ENCODE data around the gene ITPKB. TPM values are rescaled to one million over a fixed set of nuclear protein-coding genes. Genes with fewer than 3 reads are reported as not detected.
A peak's percentile ranks its signal among the peaks of the same experiment; 100 is the strongest.

Gene ITPKB
- total RNA-seq, 1 donor from 2014 or later = 13.7 TPM

DNA sequence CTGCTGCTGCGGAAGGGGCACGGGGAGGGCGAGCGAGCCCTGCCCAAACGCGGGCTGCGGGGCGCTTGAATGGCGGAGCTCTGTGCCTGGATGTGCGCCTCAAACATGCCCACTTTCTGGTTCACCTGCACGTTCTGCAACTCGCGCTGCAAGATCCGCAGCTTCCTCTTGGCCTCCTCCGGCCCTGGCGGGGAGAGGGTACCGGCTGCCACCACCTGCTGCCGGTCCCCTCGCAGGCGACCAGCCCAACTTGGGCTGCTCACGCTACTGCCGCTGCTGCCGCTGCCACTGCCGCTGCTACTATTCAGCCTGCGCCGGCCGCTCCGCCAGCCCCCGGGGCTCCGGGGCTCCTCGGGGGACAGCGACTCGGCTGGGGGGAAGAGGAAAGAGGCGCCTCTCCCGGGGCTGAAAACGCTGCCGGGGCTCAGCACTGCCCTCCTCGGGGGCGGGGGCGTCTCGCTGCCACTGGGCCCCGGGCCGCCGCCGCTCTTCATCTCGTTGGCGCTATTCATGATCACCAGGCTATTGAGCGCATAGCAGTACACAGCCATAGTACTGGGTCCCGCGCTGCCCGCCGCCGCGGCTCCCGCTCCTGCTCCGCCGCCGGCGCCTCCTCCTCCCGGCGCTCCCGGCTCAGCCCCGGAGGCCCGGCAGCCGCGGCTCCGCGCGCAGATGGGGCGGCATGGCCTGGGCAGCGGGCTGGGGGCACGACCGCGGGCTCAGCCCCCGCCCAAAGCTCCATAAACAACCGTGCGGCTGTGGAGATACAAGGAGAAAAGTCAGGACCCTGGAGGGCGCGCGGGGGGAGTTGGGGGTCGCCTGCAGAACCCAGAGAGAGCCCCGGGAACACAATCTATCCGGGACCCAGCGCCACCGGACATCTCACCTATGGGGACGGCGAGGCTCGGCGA lies 1.9 kb downstream of the ITPKB start:
- Mint-ChIP-seq H3K27me3 (ENCODE audit: low read depth) (no peaks in the 10 kb centered on the region), H3K4me1 (peaks cover 45% of the 10 kb centered on the region)

GRCh38 chr1:226736001-226736907 lies 2.8 kb downstream of the ITPKB start:
- H3K4me3 Mint-ChIP-seq = peak overlapping the region; percentile 19
- TF ChIP-seq, protein P1, sequence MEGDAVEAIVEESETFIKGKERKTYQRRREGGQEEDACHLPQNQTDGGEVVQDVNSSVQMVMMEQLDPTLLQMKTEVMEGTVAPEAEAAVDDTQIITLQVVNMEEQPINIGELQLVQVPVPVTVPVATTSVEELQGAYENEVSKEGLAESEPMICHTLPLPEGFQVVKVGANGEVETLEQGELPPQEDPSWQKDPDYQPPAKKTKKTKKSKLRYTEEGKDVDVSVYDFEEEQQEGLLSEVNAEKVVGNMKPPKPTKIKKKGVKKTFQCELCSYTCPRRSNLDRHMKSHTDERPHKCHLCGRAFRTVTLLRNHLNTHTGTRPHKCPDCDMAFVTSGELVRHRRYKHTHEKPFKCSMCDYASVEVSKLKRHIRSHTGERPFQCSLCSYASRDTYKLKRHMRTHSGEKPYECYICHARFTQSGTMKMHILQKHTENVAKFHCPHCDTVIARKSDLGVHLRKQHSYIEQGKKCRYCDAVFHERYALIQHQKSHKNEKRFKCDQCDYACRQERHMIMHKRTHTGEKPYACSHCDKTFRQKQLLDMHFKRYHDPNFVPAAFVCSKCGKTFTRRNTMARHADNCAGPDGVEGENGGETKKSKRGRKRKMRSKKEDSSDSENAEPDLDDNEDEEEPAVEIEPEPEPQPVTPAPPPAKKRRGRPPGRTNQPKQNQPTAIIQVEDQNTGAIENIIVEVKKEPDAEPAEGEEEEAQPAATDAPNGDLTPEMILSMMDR (conservative IDR thresholded peaks at IDR 0.05) = no peak

More for the DNA sequence above, 1.9 kb downstream of the ITPKB start:
- TF ChIP-seq, protein P1 (conservative IDR thresholded peaks at IDR 0.05) = peak; percentile 38
- Mint-ChIP-seq H3K9me3 (no peaks in the 10 kb centered on the region), H3K27ac (ENCODE audit: unreplicated experiment) (no peak overlapping the region), H3K36me3 (ENCODE audit: low read depth) (no peaks in the 10 kb centered on the region), H3K4me3 (peak overlapping the region; percentile 96)
- DNase-seq (ENCODE audit: low read depth, low spot score) = peak; percentile 40

GRCh38 chr1:226735576-226735975 lies 3.5 kb downstream of the ITPKB start:
- H3K27ac Mint-ChIP-seq (ENCODE audit: unreplicated experiment) = no peak overlapping the region
- peaks cover 4% of the 10 kb centered on the region for H3K36me3 Mint-ChIP-seq (ENCODE audit: low read depth)
- H3K27me3 Mint-ChIP-seq (ENCODE audit: low read depth) = no peaks in the 10 kb centered on the region
- H3K9me3 Mint-ChIP-seq = no peaks in the 10 kb centered on the region
- H3K4me3 Mint-ChIP-seq = peak overlapping the region; percentile 19
- peaks cover 48% of the 10 kb centered on the region for H3K4me1 Mint-ChIP-seq
- no peak for DNase-seq (ENCODE audit: low read depth, low spot score)
- TF ChIP-seq, protein P1 (conservative IDR thresholded peaks at IDR 0.05) = no peak

More at GRCh38 chr1:226736001-226736907, 2.8 kb downstream of the ITPKB start:
- Mint-ChIP-seq H3K27ac (ENCODE audit: unreplicated experiment) (no peak overlapping the region), H3K4me1 (peaks cover 50% of the 10 kb centered on the region), H3K27me3 (ENCODE audit: low read depth) (no peaks in the 10 kb centered on the region), H3K36me3 (ENCODE audit: low read depth) (peaks cover 3% of the 10 kb centered on the region), H3K9me3 (no peaks in the 10 kb centered on the region)
- DNase-seq (ENCODE audit: low read depth, low spot score) = no peak

DNA sequence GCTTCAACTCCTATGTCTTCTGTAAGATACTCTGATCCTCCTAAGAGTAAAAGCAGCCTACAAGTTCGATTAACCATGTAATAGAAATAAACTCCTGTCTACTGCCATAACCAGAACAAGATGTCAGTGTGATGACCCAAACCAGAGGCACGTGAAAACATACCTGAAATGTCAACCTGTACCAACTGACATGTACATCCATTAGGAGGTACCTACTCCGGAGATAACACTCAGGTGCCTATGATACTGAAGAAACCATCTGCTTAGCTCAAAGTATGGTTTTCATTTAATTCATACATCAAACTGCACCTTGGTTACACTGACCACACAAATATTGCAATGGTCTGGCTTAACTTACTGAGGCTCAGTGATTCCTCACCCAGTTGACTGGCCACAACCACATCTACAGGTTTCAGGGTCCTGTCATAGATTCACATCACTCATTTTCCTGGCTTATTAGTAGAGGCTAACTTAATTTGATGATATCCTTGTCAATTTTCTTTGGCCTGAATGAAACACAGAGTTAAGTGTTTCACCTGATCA lies 4.4 kb downstream of the ITPKB start:
- no peaks in the 10 kb centered on the region for H3K27me3 Mint-ChIP-seq (ENCODE audit: low read depth)
- no peak overlapping the region for H3K27ac Mint-ChIP-seq (ENCODE audit: unreplicated experiment)
- H3K36me3 Mint-ChIP-seq (ENCODE audit: low read depth) = peaks cover 4% of the 10 kb centered on the region
- H3K4me3 Mint-ChIP-seq = peak overlapping the region; percentile 15
- H3K9me3 Mint-ChIP-seq = no peaks in the 10 kb centered on the region
- DNase-seq (ENCODE audit: low read depth, low spot score) = no peak
- peaks cover 41% of the 10 kb centered on the region for H3K4me1 Mint-ChIP-seq
- TF ChIP-seq, protein P1 (conservative IDR thresholded peaks at IDR 0.05) = no peak

GRCh38 chr1:226733876-226734275 lies 5.2 kb downstream of the ITPKB start:
- DNase-seq (ENCODE audit: low read depth, low spot score) = no peak
- peaks cover 4% of the 10 kb centered on the region for H3K36me3 Mint-ChIP-seq (ENCODE audit: low read depth)
- peak overlapping the region; percentile 15 for H3K4me3 Mint-ChIP-seq
- no peak overlapping the region for H3K27ac Mint-ChIP-seq (ENCODE audit: unreplicated experiment)
- no peaks in the 10 kb centered on the region for H3K9me3 Mint-ChIP-seq
- H3K27me3 Mint-ChIP-seq (ENCODE audit: low read depth) = no peaks in the 10 kb centered on the region
- H3K4me1 Mint-ChIP-seq = peaks cover 33% of the 10 kb centered on the region
- TF ChIP-seq, protein P1 (conservative IDR thresholded peaks at IDR 0.05) = no peak
